Adipocyte (in vitro differentiated cells): ENCODE measurements around the gene SSTR5.

ENCODE experiments used
- DNase-seq: peaks from one replicate; pipeline ENCODE4 v3.0.0-alpha.2; 2015; ENCODE audit warnings: low read depth
- H3K27me3 ChIP-seq: replicated peaks from 2 replicates; pipeline ENCODE4 v1.7.0; 2013; ENCODE audit warnings: mild to moderate bottlenecking, low read length, moderate library complexity; ENCODE audit not compliant: control insufficient read depth, insufficient read depth
- H3K36me3 ChIP-seq: 2 replicates; pipeline ENCODE4 v1.7.0; 2013; ENCODE audit warnings: low read length, mild to moderate bottlenecking, moderate library complexity; ENCODE audit not compliant: control insufficient read depth, insufficient read depth, severe bottlenecking
- H3K4me1 ChIP-seq: 2 replicates; pipeline ENCODE4 v1.7.0; 2013; ENCODE audit warnings: mild to moderate bottlenecking, low read length, moderate library complexity; ENCODE audit not compliant: control insufficient read depth, insufficient read depth
- H3K4me3 ChIP-seq: 2 replicates; pipeline ENCODE4 v1.7.0; 2013; ENCODE audit warnings: mild to moderate bottlenecking, low read length, moderate library complexity
- H3K9ac ChIP-seq: 2 replicates; pipeline ENCODE4 v1.7.0; 2013; ENCODE audit warnings: mild to moderate bottlenecking, low read length, moderate library complexity
- H3K9me3 ChIP-seq: 2 replicates; pipeline ENCODE4 v1.7.0; 2013; ENCODE audit warnings: mild to moderate bottlenecking, low read length, moderate library complexity; ENCODE audit not compliant: control insufficient read depth

The SSTR5 gene

DNA sequence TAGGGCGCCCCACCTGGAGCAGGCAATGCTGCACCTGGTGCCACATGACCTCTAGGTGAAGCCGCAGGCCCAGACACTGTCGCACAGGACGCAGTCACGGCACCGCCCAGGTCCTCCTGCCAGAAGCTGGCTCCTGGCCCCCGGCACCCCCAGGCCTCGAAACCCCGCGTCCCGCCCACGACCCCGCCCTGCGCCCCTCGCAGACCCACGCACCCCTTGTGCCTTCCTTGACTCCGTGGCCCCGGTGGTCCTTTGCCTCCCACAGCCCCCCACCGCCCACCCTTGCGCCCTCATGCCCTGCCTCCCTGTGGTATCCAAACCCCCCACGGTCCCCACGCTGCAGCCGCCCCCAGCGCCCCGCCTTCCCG lies 29.8 kb downstream of the SSTR5 start:
- Histone ChIP-seq H3K36me3 (no peaks in the 10 kb centered on the region), H3K9ac (no peak overlapping the region), H3K9me3 (no peaks in the 10 kb centered on the region), H3K4me1 (peaks cover 8% of the 10 kb centered on the region), H3K4me3 (no peak overlapping the region), H3K27me3 (peaks cover 24% of the 10 kb centered on the region)
- no peak for DNase-seq

DNA sequence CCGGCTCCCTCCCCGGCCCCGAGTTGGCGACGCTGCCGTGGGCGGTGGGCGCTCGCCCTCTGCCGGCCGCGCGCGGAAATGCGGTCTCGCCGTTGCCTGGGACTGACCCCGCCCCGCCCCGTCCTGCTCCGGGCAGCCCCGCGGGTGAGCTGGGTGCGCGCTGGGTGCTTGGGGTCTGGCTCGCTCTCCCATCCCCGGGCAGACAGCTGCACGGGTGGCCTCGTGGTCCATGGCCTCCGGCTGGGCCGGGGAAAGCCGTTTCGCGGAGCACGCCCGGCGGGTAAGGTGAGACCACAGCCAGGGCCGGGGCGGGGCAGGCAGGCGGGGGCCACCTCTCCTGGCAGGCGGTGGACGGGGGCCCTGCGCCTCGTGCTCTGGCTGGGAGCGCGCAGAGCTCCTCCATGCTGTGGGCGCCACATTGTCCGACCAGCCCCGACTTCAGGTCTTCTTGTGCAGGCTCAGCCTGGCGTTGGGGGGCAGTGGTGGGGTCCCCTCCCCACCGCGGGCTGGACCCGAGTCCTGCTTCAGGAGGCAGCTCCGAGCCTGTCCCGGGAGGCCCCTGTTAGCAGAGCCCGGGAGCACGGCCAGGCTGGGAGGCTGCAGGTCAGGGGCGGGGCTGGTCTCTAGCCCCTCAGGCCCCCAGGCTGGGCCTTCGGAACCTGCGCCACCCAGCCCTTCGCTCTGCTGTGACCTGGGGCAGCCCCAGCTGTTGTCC lies 30.5 kb downstream of the SSTR5 start:
- Histone ChIP-seq H3K9ac (no peak overlapping the region), H3K9me3 (no peaks in the 10 kb centered on the region), H3K36me3 (no peaks in the 10 kb centered on the region), H3K4me3 (no peak overlapping the region), H3K4me1 (peaks cover 2% of the 10 kb centered on the region), H3K27me3 (peaks cover 30% of the 10 kb centered on the region)
- peak; percentile 75 for DNase-seq

DNA sequence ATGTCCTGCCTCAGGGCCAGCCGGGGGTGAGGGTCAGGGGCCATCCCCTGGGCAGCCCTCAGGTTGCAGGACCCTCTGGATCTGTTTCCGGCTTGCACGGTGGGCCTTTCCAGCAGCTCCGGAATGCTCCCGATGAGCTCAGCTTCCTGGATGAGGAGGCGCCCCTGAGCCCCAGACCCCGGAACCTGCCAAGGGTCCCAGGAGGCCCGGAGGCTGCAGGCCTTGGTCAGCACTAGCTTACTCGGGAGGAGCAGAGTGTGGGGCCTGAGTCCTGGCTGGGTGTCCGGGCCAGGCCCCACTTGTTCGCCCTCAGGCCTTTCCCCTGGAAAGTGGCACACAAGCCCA lies 31.1 kb downstream of the SSTR5 start:
- H3K9me3 ChIP-seq: no peaks in the 10 kb centered on the region
- no peak overlapping the region for H3K9ac ChIP-seq
- no peaks in the 10 kb centered on the region for H3K4me1 ChIP-seq
- no peak overlapping the region for H3K4me3 ChIP-seq
- peaks cover 34% of the 10 kb centered on the region for H3K27me3 ChIP-seq
- no peak for DNase-seq
- H3K36me3 ChIP-seq: no peaks in the 10 kb centered on the region

DNA sequence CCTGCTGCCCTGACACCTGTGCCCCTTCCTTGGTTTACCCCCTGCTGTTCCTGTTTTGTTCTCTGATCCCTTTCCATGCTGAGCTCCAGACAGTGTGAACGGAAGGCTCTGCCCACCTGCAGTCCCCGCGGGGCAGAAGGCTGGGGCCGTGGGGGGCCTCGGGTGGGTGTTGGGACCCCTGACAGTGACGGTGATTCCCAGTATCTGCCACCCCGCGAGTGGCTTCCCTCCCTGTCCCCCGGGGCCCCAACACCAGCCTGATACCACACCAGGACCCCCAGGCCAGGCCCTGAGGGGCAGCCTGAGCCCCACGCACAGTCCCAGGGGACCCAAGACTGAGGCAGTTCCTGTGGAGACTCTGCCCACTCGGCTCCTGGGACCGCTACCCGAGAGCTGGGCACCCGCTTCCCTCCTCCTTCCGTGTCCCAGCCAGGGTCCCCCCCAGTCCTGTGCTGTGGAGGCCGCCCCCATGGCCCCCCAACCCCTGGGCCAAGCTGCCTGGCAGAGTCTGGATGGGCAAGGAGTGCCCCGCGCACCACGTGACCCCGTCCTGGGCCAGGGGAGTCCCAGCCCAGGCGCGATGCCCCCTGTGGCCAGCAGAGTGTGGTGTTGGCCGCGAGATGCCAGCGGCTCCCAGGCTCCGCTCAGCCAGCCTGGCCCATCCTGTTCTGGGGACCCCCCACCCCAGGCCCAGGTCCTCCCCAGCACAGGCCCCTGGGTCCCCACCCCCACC lies 33.5 kb downstream of the SSTR5 start:
- peak; percentile 87 for DNase-seq

DNA sequence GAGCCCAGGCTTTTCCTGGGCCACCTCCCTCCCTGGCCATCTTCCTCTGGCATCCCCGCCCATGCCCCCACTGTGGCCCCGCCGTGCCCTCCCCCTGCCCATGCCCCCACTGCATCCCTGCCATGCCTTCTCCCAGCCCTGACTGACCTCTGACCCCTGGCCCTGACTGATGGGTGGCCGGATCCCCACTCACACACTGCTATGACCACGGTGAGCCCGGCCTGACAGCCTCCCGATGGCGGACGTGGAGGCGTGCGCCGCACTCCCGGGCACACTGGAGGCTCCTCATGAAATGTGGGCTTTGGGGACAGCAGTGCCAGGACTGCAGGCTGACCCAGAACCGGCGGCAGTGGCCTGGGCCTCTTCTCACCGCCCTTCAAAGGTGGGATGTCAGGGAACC lies 34.1 kb downstream of the SSTR5 start:
- no peak for DNase-seq
- Histone ChIP-seq H3K4me1 (no peaks in the 10 kb centered on the region), H3K9me3 (no peaks in the 10 kb centered on the region), H3K9ac (no peak overlapping the region), H3K27me3 (peaks cover 51% of the 10 kb centered on the region), H3K36me3 (no peaks in the 10 kb centered on the region), H3K4me3 (no peak overlapping the region)

More for the DNA sequence above, 33.5 kb downstream of the SSTR5 start:
- Histone ChIP-seq H3K27me3 (peaks cover 52% of the 10 kb centered on the region), H3K4me1 (no peaks in the 10 kb centered on the region), H3K9ac (no peak overlapping the region), H3K4me3 (no peak overlapping the region), H3K36me3 (no peaks in the 10 kb centered on the region), H3K9me3 (no peaks in the 10 kb centered on the region)

DNA sequence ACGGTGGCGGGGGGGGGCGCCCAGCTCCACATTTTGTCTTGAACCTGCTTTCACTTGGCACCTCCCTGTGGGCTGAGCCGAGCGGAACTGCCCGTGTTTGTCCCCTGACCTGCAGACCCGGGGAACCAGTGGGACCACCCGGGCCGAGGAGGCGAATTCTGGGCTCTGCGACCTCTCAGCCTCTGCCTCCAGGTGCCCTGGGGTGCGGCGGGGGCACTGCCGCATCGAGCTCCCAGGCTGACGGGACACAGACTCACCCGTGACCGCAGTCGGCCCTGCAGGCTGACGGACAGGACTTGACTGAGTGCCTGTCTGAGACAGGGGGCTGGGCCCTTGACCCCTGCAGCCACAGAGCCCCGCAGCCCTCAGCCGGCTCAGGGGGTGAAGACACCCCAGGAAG lies 34.6 kb downstream of the SSTR5 start:
- no peaks in the 10 kb centered on the region for H3K36me3 ChIP-seq
- H3K27me3 ChIP-seq: peaks cover 55% of the 10 kb centered on the region
- no peaks in the 10 kb centered on the region for H3K9me3 ChIP-seq
- no peak overlapping the region for H3K9ac ChIP-seq
- H3K4me1 ChIP-seq: no peaks in the 10 kb centered on the region
- DNase-seq: no peak
- H3K4me3 ChIP-seq: no peak overlapping the region

DNA sequence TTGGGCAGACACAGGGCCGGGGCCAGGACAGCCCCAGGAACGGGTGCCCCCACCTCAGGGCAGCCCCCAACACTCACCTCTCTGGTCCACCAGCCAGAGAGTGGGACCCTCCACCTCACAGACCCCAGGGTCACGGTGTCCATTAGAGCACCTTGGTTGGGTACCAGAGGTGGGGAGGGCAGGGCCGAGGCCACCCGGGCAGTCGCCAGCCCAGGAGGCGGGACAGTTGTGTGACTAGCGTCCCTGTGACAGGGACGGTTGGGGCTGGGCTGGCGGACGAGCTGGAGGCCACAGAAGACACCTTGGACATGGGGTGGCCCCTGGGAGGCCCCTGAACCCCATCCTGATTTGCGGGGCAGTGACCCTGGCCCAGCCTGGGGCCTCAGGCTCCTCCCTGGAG lies 35.2 kb downstream of the SSTR5 start:
- Histone ChIP-seq H3K9me3 (no peaks in the 10 kb centered on the region), H3K4me3 (no peak overlapping the region), H3K27me3 (peaks cover 60% of the 10 kb centered on the region), H3K4me1 (no peaks in the 10 kb centered on the region), H3K9ac (no peak overlapping the region), H3K36me3 (no peaks in the 10 kb centered on the region)
- DNase-seq: no peak

DNA sequence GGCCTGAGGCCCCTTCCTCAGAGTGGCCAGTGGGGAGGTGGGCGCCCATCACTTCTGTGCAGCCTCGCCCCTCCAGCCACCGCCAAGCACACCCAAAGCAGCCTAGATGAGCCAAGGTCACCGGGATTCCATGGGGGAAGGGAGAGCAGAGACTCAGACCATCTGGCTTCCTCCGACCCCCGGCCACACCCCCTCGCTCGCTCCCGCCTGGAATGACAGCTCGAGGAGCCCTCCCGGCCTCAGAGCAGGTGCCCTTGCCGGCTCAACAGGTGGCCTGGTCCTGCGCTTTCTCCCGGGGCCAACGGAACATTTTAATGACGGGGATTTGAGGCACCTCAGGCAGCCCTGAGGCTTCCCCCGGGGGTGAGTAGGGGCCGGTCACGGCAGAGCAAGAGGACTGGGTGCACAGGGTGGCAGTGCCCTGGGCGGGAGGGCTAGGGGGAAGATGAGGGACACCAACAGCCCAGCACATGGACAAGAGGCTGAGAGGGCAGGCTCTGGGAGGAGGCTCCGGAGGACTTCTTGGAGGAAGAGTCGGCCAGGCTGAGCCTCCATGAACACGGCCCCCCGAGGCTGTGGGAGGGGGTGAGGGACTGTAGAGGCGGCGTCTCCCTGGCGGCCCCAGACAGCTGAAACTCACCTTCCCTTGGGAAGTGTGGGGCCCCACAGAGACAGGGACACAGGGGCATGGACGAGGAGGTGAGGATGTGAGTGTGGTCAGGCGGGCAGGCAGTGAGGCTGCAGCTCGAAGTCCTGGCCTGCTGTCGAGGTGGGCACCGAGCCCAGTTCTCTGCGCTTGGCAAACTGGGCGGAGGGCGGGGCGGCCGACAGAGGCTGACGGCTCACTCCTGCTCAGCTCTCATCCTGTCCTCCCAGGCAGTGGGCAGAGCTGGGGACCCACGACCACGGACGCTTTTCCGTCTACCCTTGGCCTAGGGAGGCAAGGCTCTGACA lies 36.0 kb downstream of the SSTR5 start:
- H3K4me3 ChIP-seq: no peak overlapping the region
- H3K9ac ChIP-seq: no peak overlapping the region
- H3K36me3 ChIP-seq: no peaks in the 10 kb centered on the region
- peaks cover 58% of the 10 kb centered on the region for H3K27me3 ChIP-seq
- no peaks in the 10 kb centered on the region for H3K9me3 ChIP-seq
- no peaks in the 10 kb centered on the region for H3K4me1 ChIP-seq
- DNase-seq: no peak

DNA sequence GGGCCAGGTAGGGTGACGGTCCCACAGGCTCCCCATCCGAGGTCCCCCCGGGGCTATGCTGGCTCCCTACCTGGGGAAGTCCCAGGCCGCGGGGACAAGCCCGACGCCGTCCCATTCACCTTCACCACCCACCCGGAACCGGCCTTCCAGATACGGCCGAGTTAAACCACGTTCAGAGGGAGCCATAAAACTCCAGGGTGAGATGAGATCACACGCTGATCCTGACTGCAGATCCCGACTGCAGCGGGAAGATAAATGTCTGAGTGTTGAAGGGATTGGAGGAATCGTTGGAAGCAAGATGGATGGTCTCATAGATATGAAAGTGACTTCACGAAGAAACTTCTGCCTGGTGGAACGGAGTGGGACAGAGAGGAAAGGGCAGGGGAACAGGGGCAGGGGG lies 37.1 kb downstream of the SSTR5 start:
- Histone ChIP-seq H3K36me3 (no peaks in the 10 kb centered on the region), H3K4me1 (no peaks in the 10 kb centered on the region)
- DNase-seq: no peak

DNA sequence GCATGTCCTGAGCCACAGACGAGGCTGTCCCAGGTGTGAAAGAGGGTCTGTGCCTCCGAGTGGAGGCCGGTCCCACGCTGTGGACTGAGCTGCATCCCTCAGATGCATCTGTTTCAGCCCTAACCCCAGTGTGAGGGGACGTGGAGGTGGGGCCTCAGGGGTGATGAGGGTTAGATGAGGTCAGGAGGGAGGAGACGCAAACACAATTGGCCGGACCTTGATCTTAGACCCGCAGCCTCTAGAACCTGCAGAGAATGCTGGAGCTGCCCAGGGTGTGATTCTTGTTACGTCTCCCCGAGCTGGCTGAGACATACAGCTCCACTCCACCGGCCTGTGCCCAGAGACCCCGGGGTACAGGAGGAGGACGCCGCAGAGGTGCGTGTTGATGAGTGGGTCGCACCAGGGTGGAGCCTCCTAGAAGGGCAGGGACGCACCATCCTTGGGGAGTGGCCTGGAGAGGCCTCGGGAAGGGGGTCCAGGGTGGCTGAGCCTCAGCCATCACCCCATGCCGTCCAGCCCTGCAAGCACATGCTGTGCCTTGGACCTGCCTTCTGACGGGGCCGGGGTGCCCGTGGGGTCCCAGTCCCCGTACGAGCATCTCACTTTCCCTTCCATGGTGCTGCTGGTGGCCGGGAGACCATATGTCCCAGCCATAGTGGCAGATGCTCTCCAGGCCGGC lies 40.1 kb downstream of the SSTR5 start:
- Histone ChIP-seq H3K36me3 (no peaks in the 10 kb centered on the region), H3K27me3 (peaks cover 50% of the 10 kb centered on the region), H3K4me3 (no peak overlapping the region), H3K4me1 (no peaks in the 10 kb centered on the region), H3K9me3 (no peaks in the 10 kb centered on the region), H3K9ac (no peak overlapping the region)
- no peak for DNase-seq

More for the DNA sequence above, 37.1 kb downstream of the SSTR5 start:
- Histone ChIP-seq H3K27me3 (peaks cover 58% of the 10 kb centered on the region), H3K4me3 (no peak overlapping the region), H3K9me3 (no peaks in the 10 kb centered on the region), H3K9ac (no peak overlapping the region)

DNA sequence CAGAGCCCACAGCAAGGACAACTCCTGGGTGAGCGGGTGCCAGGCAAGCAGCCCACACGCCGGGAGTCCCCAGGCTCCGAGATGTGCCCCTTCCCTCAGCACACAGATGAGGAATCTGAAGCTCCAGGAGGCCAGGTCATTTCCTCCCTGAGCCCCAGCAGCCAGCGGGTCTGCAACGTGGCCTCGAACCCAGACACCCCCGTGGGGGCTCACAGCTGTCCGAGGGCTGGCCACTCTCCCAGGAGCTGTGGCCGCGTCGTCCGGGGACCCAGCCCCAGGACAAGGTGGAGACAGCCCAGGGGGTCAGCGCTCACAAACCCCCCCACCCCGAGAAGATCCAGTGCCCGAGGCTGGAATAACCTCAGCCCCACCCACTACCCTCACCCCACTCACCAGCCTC lies 40.9 kb downstream of the SSTR5 start:
- DNase-seq: no peak
- Histone ChIP-seq H3K4me3 (no peak overlapping the region), H3K36me3 (no peaks in the 10 kb centered on the region), H3K9ac (no peak overlapping the region), H3K27me3 (peaks cover 46% of the 10 kb centered on the region), H3K9me3 (no peaks in the 10 kb centered on the region), H3K4me1 (no peaks in the 10 kb centered on the region)
